Neuronal stem cell (in vitro differentiated cells): ENCODE results near the gene ERC1.

Experiments
- DNase-seq: peaks from one replicate; pipeline ENCODE4 v3.0.0-alpha.2; 2013; ENCODE audit warnings: low spot score
- H2AFZ ChIP-seq: one replicate; pipeline ENCODE4 v1.6.1; 2013; ENCODE audit warnings: mild to moderate bottlenecking, low read length, inconsistent platforms
- H2AK5ac ChIP-seq: 2 replicates; pipeline ENCODE4 v1.6.1; 2013; ENCODE audit warnings: low read depth, mild to moderate bottlenecking, inconsistent platforms, low read length, moderate library complexity, mixed read lengths
- H2BK120ac ChIP-seq: 2 replicates; pipeline ENCODE4 v1.6.1; 2013; ENCODE audit warnings: low read depth, mild to moderate bottlenecking, inconsistent platforms, low read length, moderate library complexity, mixed read lengths
- H2BK12ac ChIP-seq: one replicate; pipeline ENCODE4 v1.6.1; 2013; ENCODE audit warnings: low read length, inconsistent platforms
- H2BK15ac ChIP-seq: 2 replicates; pipeline ENCODE4 v1.6.1; 2013; ENCODE audit warnings: mild to moderate bottlenecking, low read length, inconsistent platforms, mixed read lengths
- H2BK5ac ChIP-seq: one replicate; pipeline ENCODE4 v1.6.1; 2013; ENCODE audit warnings: inconsistent platforms, mild to moderate bottlenecking, low read length, moderate library complexity
- H3K14ac ChIP-seq: one replicate; pipeline ENCODE4 v1.6.1; 2013; ENCODE audit warnings: low read length, inconsistent platforms
- H3K18ac ChIP-seq: 2 replicates; pipeline ENCODE4 v1.6.1; 2013; ENCODE audit warnings: low read length, inconsistent platforms
- H3K23ac ChIP-seq: 2 replicates; pipeline ENCODE4 v1.6.1; 2013; ENCODE audit warnings: low read depth, mild to moderate bottlenecking, mixed read lengths, low read length, inconsistent platforms; ENCODE audit not compliant: poor library complexity
- H3K27ac ChIP-seq: replicated peaks from 3 replicates; pipeline ENCODE4 v1.5.1; 2013; ENCODE audit warnings: low read length, inconsistent platforms
- H3K27me3 ChIP-seq, 3 experiments: 2 replicates each; pipeline ENCODE4 v1.6.1; 2013; ENCODE audit warnings: low read length in 3 of 3, mild to moderate bottlenecking in 2 of 3, inconsistent platforms in 1 of 3, low read depth in 1 of 3, mixed read lengths in 1 of 3, moderate library complexity in 1 of 3; ENCODE audit not compliant: control insufficient read depth in 3 of 3, insufficient read depth in 3 of 3
- H3K36me3 ChIP-seq, 2 donors: replicated peaks in 1 of 2; 2 replicates each; pipeline ENCODE4 v1.6.1; 2013; ENCODE audit warnings: low read length in 2 of 2; ENCODE audit not compliant: control insufficient read depth in 2 of 2, insufficient read depth in 2 of 2
- H3K4ac ChIP-seq: 2 replicates; pipeline ENCODE4 v1.6.1; 2013; ENCODE audit warnings: inconsistent platforms, mild to moderate bottlenecking, low read length, moderate library complexity
- H3K4me1 ChIP-seq, 2 donors: 1 replicate in 1 of 2; 2 replicates in 1 of 2; pipeline ENCODE4 v1.6.1; 2013; ENCODE audit warnings: low read length in 2 of 2, low read depth in 1 of 2; ENCODE audit not compliant: control insufficient read depth in 2 of 2, insufficient read depth in 1 of 2
- H3K4me2 ChIP-seq: one replicate; pipeline ENCODE4 v1.6.1; 2013; ENCODE audit warnings: mild to moderate bottlenecking, low read length, inconsistent platforms; ENCODE audit not compliant: insufficient read depth, poor library complexity, severe bottlenecking
- H3K4me3 ChIP-seq, 2 donors: 2 replicates each; pipeline ENCODE4 v1.5.1; 2013; ENCODE audit warnings: low read length in 2 of 2, mild to moderate bottlenecking in 2 of 2, inconsistent platforms in 1 of 2, moderate library complexity in 1 of 2
- H3K79me1 ChIP-seq: one replicate; pipeline ENCODE4 v1.6.1; 2013; ENCODE audit warnings: low read depth, mild to moderate bottlenecking, inconsistent platforms, low read length, moderate library complexity
- H3K9ac ChIP-seq: one replicate; pipeline ENCODE4 v1.6.1; 2013; ENCODE audit warnings: mild to moderate bottlenecking, low read depth, low read length, inconsistent platforms; ENCODE audit not compliant: poor library complexity
- H3K9me3 ChIP-seq, 2 donors: replicated peaks in 1 of 2; 2 replicates each; pipeline versions ENCODE3 to v1.6.1; 2013; ENCODE audit warnings: low read length in 2 of 2, mild to moderate bottlenecking in 2 of 2, inconsistent platforms in 1 of 2, low read depth in 1 of 2, mixed read lengths in 1 of 2, moderate library complexity in 1 of 2; ENCODE audit not compliant: control insufficient read depth in 2 of 2, insufficient read depth in 1 of 2
- H4K8ac ChIP-seq: one replicate; pipeline ENCODE4 v1.6.1; 2013; ENCODE audit warnings: low read depth, mild to moderate bottlenecking, inconsistent platforms, low read length, moderate library complexity
- H4K91ac ChIP-seq: one replicate; pipeline ENCODE4 v1.6.1; 2013; ENCODE audit warnings: low read length, low read depth, mild to moderate bottlenecking, inconsistent platforms; ENCODE audit not compliant: poor library complexity
- WGBS, 2 donors: extraction: QIAGEN DNeasy Blood & Tissue Kit; methylation state at CpG; one replicate each; pipeline ENCODE4 v1.1.7; 2013; ENCODE audit warnings: missing lambda C conversion rate in 2 of 2, mixed read lengths in 1 of 2; ENCODE audit not compliant: insufficient read length in 2 of 2, insufficient replicate concordance in 1 of 2; ENCODE audit errors: extremely low coverage in 2 of 2; 5-methylcytosine and 5-hydroxymethylcytosine counted together

ERC1 gene

GRCh38 chr12:1199700-1200099, 208.7 kb downstream of the ERC1 start:
- no peak overlapping the region for H3K4me2 ChIP-seq
- no peak overlapping the region for H3K9ac ChIP-seq
- no peak overlapping the region for H2BK15ac ChIP-seq
- no peak overlapping the region for H2BK5ac ChIP-seq
- H3K79me1 ChIP-seq, result no peaks in the 10 kb centered on the region
- no peak overlapping the region for H3K4ac ChIP-seq
- no peaks in the 10 kb centered on the region for H3K27me3 ChIP-seq
- H2AK5ac ChIP-seq, result no peak overlapping the region
- H2BK120ac ChIP-seq, result no peak overlapping the region
- no peak overlapping the region for H4K91ac ChIP-seq
- H4K8ac ChIP-seq, result no peak overlapping the region
- DNase-seq, result no peak
- H2AFZ ChIP-seq, result no peak overlapping the region
- H3K36me3 ChIP-seq, result no peaks in the 10 kb centered on the region
- no peak overlapping the region for H3K23ac ChIP-seq
- peaks cover 2 to 5% of the 10 kb centered on the region in 2 donors for H3K9me3 ChIP-seq
- no peak overlapping the region for H3K4me3 ChIP-seq
- H3K14ac ChIP-seq, result no peak overlapping the region
- H2BK12ac ChIP-seq, result no peak overlapping the region
- no peaks in the 10 kb centered on the region for H3K4me1 ChIP-seq
- no peak overlapping the region for H3K27ac ChIP-seq
- no peak overlapping the region for H3K18ac ChIP-seq

GRCh38 chr12:1201030-1201429, 210.0 kb downstream of the ERC1 start:
- Histone ChIP-seq H3K14ac (no peak overlapping the region), H4K8ac (no peak overlapping the region), H3K9me3 (peaks cover 0 to 3% of the 10 kb centered on the region in 2 donors), H3K27ac (no peak overlapping the region), H2AFZ (no peak overlapping the region), H2BK15ac (no peak overlapping the region), H3K4me3 (no peak overlapping the region), H2AK5ac (no peak overlapping the region), H4K91ac (no peak overlapping the region), H3K23ac (no peak overlapping the region), H3K79me1 (no peaks in the 10 kb centered on the region), H3K4me1 (no peaks in the 10 kb centered on the region), H2BK5ac (no peak overlapping the region), H3K27me3 (no peaks in the 10 kb centered on the region), H2BK120ac (no peak overlapping the region), H3K4ac (no peak overlapping the region), H3K4me2 (no peak overlapping the region), H2BK12ac (no peak overlapping the region), H3K18ac (no peak overlapping the region), H3K9ac (no peak overlapping the region), H3K36me3 (no peaks in the 10 kb centered on the region)
- WGBS, 2 donors, result no CpG with 5 or more reads among the region's 2 CpGs
- no peak for DNase-seq

- Histone ChIP-seq H3K9me3 (no peaks in the 10 kb centered on the region), H3K18ac (no peak overlapping the region), H2BK120ac (no peak overlapping the region), H3K4ac (no peak overlapping the region), H3K23ac (no peak overlapping the region), H3K79me1 (no peaks in the 10 kb centered on the region), H2BK15ac (no peak overlapping the region), H3K14ac (no peak overlapping the region), H3K4me2 (no peak overlapping the region), H2AK5ac (no peak overlapping the region), H3K36me3 (no peaks in the 10 kb centered on the region), H3K9ac (no peak overlapping the region), H2BK12ac (no peak overlapping the region), H3K4me1 (no peaks in the 10 kb centered on the region), H2AFZ (no peak overlapping the region), H3K4me3 (no peak overlapping the region), H3K27ac (no peak overlapping the region), H4K8ac (no peak overlapping the region), H2BK5ac (no peak overlapping the region), H4K91ac (no peak overlapping the region), H3K27me3 (no peaks in the 10 kb centered on the region)
- DNase-seq, result no peak
- WGBS, 2 donors, result no CpG with 5 or more reads among the region's 1 CpG
These were observed 210.9 kb downstream of the ERC1 start for GRCh38 chr12:1201886-1202285.

GRCh38 chr12:1203735-1204019, 212.7 kb downstream of the ERC1 start:
- Histone ChIP-seq H4K8ac (no peak overlapping the region), H3K27me3 (no peaks in the 10 kb centered on the region), H3K4ac (no peak overlapping the region), H3K4me1 (no peaks in the 10 kb centered on the region), H3K4me3 (no peak overlapping the region), H2AFZ (no peak overlapping the region), H3K23ac (no peak overlapping the region), H3K27ac (no peak overlapping the region), H3K9me3 (no peaks in the 10 kb centered on the region), H2AK5ac (no peak overlapping the region), H3K9ac (no peak overlapping the region), H3K14ac (no peak overlapping the region), H3K79me1 (no peaks in the 10 kb centered on the region), H2BK15ac (no peak overlapping the region), H2BK12ac (no peak overlapping the region), H2BK120ac (no peak overlapping the region), H3K4me2 (no peak overlapping the region), H3K18ac (no peak overlapping the region), H2BK5ac (no peak overlapping the region), H4K91ac (no peak overlapping the region), H3K36me3 (no peaks in the 10 kb centered on the region)
- DNase-seq, result no peak
